GM21529 (cell line): ENCODE measurements around the gene CNTNAP5.

ENCODE experiments used
- ATAC-seq: cut with Tn5 transposase; IDR thresholded peaks from one replicate; pipeline ENCODE4 v1.9.1; 2021; ENCODE audit not compliant: unreplicated experiment

CNTNAP5 gene

GRCh38 chr2:124535816-124536215 lies 510.7 kb downstream of the CNTNAP5 start:
- no peak for ATAC-seq

GRCh38 chr2:124536591-124536990 lies 511.5 kb downstream of the CNTNAP5 start:
- no peak for ATAC-seq

- ATAC-seq, result no peak
Observed at GRCh38 chr2:124538549-124538948, 513.5 kb downstream of the CNTNAP5 start.

- no peak for ATAC-seq
Observed at GRCh38 chr2:124540805-124541204, 515.7 kb downstream of the CNTNAP5 start.

- no peak for ATAC-seq
Observed at GRCh38 chr2:124542932-124543640, 518.0 kb downstream of the CNTNAP5 start.

GRCh38 chr2:124547700-124548099 lies 522.6 kb downstream of the CNTNAP5 start:
- no peak for ATAC-seq

GRCh38 chr2:124558277-124558905 lies 533.3 kb downstream of the CNTNAP5 start:
- no peak for ATAC-seq

- no peak for ATAC-seq
Observed at GRCh38 chr2:124559236-124559635, 534.1 kb downstream of the CNTNAP5 start.

GRCh38 chr2:124560592-124561112 lies 535.6 kb downstream of the CNTNAP5 start:
- no peak for ATAC-seq

GRCh38 chr2:124561486-124561885 lies 536.4 kb downstream of the CNTNAP5 start:
- ATAC-seq, result no peak

- ATAC-seq, result no peak
Observed at GRCh38 chr2:124563426-124563825, 538.3 kb downstream of the CNTNAP5 start.

- ATAC-seq, result no peak
Observed at GRCh38 chr2:124566518-124566970, 541.5 kb downstream of the CNTNAP5 start.

GRCh38 chr2:124570872-124571271 lies 545.8 kb downstream of the CNTNAP5 start:
- ATAC-seq, result no peak

- no peak for ATAC-seq
Observed at GRCh38 chr2:124571836-124572235, 546.7 kb downstream of the CNTNAP5 start.

GRCh38 chr2:124572934-124573634 lies 548.0 kb downstream of the CNTNAP5 start:
- ATAC-seq, result no peak

- ATAC-seq, result no peak
Observed at GRCh38 chr2:124575497-124575896, 550.4 kb downstream of the CNTNAP5 start.

GRCh38 chr2:124580263-124580662 lies 555.2 kb downstream of the CNTNAP5 start:
- no peak for ATAC-seq

- no peak for ATAC-seq
Observed at GRCh38 chr2:124582387-124582786, 557.3 kb downstream of the CNTNAP5 start.

GRCh38 chr2:124584615-124585014 lies 559.5 kb downstream of the CNTNAP5 start:
- ATAC-seq, result no peak

GRCh38 chr2:124585277-124585676 lies 560.2 kb downstream of the CNTNAP5 start:
- ATAC-seq, result no peak

GRCh38 chr2:124586210-124586609 lies 561.1 kb downstream of the CNTNAP5 start:
- ATAC-seq, result no peak

- no peak for ATAC-seq
Observed at GRCh38 chr2:124586835-124587234, 561.7 kb downstream of the CNTNAP5 start.
